Measurements from ENCODE around the gene SLC35G3.

DNA sequence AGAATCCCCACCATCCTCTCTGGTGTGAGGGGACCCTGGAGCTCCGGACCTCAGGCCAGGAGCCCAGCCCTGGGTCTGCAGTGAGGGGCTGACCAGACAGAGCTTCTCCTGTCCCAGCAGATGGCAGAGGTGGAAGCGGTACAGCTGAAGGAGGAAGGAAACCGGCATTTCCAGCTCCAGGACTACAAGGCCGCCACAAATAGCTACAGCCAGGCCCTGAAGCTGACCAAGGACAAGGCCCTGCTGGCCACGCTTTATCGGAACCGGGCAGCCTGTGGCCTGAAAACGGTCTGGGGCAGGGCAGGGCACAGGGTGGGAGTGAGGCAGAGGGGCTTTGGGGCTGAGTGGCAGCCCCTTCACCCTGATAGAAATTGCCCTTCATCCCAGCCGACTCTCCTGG, 46.0 kb downstream of the SLC35G3 start:
- TF ChIP-seq, protein P1, sequence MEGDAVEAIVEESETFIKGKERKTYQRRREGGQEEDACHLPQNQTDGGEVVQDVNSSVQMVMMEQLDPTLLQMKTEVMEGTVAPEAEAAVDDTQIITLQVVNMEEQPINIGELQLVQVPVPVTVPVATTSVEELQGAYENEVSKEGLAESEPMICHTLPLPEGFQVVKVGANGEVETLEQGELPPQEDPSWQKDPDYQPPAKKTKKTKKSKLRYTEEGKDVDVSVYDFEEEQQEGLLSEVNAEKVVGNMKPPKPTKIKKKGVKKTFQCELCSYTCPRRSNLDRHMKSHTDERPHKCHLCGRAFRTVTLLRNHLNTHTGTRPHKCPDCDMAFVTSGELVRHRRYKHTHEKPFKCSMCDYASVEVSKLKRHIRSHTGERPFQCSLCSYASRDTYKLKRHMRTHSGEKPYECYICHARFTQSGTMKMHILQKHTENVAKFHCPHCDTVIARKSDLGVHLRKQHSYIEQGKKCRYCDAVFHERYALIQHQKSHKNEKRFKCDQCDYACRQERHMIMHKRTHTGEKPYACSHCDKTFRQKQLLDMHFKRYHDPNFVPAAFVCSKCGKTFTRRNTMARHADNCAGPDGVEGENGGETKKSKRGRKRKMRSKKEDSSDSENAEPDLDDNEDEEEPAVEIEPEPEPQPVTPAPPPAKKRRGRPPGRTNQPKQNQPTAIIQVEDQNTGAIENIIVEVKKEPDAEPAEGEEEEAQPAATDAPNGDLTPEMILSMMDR (conservative IDR thresholded peaks at IDR 0.05; ENCODE audit: low read depth, low read length), result no peak
- no peak for TF ChIP-seq EZH2 (IDR thresholded peaks at IDR 0.05; ENCODE audit: borderline replicate concordance, low read depth, low read length, poor library complexity, severe bottlenecking)
